Suppressor macrophage treated with lipopolysaccharide for 1 hour (primary cell): ENCODE results near the gene PDZD8.

Experiments
- DNase-seq, 3 donors: peaks; one replicate each; pipeline ENCODE4 v3.0.0-alpha.2; 2020 to 2022

PDZD8 gene

GRCh38 chr10:117391436-117392205 lies 16.4 kb upstream of the PDZD8 start:
- DNase-seq: no peak

DNA sequence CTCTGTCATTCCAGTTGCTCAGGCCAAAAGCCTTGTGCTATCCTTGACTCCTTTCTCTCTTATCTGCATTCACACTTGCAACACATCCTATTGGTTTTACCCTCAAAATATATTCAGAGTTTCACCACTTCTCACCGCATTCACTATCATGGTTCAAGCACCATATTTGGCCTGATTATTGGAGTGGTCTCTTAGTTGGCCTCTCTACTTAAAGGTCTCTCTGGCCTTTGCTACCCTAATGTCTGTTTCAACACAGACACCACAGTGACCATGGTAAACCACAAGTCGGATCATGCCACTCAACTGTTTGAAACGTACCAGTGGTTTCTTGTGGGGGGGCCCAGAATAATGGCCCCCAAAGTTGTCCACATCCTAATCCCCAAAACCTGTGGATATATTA lies 15.2 kb upstream of the PDZD8 start:
- DNase-seq: no peak

- DNase-seq: no peak
These were observed 11.6 kb upstream of the PDZD8 start for GRCh38 chr10:117386805-117387204.

GRCh38 chr10:117382861-117383260 lies 7.6 kb upstream of the PDZD8 start:
- no peak for DNase-seq

- peak; percentile 20 to 60 (median 47) for DNase-seq
These were observed 507 bp downstream of the PDZD8 start for GRCh38 chr10:117374506-117375359.

GRCh38 chr10:117373823-117374505 lies 1.3 kb downstream of the PDZD8 start:
- DNase-seq: peak; percentile 59 to 67 (median 67)

DNA sequence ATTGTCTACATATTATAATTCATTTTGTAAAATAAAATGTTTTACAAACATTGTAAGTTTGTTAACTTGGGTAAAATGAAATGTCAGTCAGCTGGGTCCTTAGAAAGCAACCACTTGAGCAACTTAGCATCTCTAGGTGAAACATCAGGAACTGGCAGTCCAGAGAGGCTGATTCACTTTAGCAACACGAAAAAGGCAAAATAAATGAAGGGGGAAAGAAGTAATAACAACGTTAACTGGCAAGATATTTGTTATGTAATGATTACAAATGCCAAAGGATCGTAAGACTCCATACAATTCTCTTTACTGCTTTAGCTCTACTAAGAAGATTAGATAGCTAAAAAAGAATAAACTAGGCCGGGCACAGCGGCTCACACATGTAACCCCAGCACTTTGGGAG lies 5.0 kb downstream of the PDZD8 start:
- no peak for DNase-seq

DNA sequence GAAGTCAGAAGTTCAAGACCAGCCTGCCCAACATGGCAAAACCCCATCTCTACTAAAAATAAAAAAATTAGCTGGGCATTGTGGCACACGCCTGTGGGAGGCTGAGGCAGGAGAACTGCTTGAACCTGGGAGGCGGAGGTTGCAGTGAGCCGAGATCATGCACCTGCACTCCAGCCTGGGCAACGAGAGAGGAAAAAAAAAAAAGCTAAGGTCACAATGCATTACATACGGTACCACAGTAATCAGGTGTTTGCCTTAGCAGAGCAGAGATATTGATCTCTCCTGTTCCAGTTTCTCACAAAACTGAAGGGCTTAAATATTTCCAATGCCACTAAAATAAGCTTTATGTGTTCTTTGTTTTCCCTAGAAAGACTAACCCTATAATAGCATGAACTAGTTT lies 7.5 kb downstream of the PDZD8 start:
- no peak for DNase-seq

- no peak for DNase-seq
These were observed 8.5 kb downstream of the PDZD8 start for GRCh38 chr10:117366741-117367140.

DNA sequence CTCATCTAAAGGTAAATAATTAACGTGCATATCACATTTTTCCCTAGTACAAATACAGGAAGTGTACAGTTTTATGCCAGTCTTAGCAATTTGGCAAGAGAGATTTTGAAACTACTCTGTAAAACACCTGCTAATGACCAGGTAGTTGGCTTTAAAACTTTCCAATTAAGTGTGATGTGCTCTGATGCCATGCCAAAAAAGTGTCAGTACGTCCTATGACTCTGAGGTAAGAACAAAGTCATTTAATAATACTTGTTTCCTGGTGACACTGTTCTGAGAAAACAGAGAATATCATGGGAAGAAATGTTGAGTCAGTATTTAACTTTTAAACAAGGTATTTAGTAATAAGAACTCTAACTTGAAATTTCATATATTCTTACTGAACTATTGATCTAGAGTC lies 9.6 kb downstream of the PDZD8 start:
- DNase-seq: peak in 1 of 3 donors; percentile 23

DNA sequence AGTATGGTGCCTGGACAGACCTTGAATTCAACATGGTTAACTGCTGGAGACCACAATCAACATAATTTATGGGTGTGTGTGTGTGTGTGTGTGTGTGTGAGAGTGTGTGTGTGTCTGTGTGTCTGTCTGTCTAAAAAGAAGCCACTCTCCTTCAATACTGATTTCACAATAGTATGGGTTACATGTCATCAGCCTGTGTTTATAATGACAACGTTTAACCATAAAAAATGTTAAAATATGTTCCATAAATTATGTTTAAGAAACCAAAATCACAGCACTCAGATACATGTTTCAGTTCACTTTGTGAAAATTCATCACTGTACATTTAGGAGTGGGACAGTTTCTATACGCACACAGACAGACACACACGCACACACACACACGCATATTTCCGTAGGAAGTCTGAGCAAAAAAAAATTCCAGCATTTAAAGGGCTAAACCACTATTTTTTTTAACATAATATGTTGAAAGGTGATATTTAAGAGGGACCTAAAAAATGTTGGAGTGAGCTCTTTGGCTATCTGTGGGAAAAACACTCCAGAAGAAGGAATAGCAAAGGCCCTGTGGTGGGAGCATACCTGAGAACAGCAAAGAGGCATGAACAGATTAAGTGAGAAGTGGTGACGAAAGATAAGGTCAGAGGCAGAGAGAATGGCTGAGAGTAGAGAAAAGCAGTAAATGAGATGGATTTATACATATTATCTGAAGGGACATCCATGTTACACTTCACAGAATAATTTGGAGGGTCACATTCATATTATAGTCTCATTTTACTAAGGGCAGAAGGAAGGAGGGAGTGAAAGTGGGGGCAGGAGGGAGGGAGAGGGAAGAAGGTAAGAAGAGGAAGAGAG lies 10.9 kb downstream of the PDZD8 start:
- peak; percentile 52 to 73 (median 67) for DNase-seq

GRCh38 chr10:117363028-117363427 lies 12.2 kb downstream of the PDZD8 start:
- DNase-seq: peak in 1 of 3 donors; percentile 27

- no peak for DNase-seq
These were observed 12.9 kb downstream of the PDZD8 start for GRCh38 chr10:117362313-117362712.

- DNase-seq: no peak
These were observed 14.1 kb downstream of the PDZD8 start for GRCh38 chr10:117360994-117361667.

DNA sequence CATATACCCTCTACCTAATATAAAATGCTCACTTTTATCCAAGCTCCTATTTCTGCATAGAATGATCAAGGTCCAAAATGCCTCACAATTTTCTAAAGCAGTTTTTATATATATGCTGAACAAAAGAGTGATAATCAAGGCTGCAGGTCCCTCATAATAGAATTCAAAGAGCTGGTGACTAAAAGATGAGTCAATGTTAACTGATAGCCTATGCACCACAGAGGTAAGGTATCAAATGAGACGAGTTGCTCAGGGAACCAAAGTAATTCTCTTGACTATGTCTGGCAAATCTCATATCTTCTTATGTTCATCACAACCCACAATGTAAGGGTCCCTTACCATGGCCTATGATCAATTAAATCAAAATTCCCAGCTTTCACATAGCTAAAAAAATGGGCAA lies 15.2 kb downstream of the PDZD8 start:
- DNase-seq: no peak

DNA sequence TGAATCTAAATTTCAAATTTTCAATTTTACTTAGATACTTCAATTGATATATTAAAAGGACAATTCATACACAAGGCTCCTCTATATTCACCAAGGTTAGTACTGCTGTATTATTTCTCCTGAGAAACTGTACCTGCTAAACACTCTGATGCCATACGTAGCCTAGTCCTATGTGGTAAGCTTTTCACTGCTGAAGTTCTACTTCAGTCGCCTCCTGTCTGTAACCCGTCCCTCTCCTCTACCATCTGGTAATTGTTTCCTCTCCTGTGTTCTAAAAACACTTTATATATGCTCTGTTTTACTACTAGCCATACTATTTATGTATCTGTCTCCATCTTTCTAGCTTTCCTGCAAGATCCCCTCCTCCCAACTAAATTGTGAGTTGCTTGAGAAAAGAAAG lies 20.2 kb downstream of the PDZD8 start:
- no peak for DNase-seq

GRCh38 chr10:117353684-117354083 lies 21.6 kb downstream of the PDZD8 start:
- peak; percentile 4 to 44 (median 33) for DNase-seq

DNA sequence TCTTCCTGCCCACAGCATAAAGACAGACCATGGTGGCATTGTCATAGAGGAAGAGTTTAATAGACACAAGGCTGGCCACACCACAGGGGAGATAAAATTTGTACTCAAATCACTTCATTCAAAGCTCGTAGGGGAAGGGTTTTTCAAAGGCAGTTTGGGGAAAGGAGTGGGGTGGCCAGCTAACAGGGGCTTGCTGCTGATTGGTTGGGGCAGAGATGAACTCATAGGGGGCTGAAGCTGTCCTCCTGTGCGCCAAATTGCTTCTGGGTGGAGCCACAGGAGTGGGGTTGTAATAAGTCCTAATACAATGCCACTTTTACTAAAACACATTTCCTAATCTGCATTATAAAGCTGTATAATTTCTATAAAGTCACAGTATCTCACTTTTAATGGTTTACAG lies 22.5 kb downstream of the PDZD8 start:
- DNase-seq: no peak

DNA sequence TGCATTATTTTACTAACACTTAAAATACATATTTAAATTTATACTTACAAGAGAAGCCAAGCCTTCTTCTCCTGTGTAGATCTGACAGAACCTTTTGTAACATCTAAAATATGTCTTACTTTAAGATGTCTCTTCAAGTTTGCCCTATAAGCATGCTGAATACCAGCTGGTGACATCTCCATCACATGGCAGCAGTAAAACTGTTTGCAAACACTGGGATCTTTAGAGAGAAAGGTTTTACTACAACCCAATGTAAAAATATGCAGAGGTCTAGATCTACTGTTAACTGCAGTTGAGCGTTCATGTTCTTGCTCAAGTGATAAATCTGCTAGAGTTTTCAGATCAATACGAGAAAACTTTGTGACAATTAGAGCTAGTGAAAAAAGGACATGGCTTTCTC lies 23.2 kb downstream of the PDZD8 start:
- DNase-seq: no peak

DNA sequence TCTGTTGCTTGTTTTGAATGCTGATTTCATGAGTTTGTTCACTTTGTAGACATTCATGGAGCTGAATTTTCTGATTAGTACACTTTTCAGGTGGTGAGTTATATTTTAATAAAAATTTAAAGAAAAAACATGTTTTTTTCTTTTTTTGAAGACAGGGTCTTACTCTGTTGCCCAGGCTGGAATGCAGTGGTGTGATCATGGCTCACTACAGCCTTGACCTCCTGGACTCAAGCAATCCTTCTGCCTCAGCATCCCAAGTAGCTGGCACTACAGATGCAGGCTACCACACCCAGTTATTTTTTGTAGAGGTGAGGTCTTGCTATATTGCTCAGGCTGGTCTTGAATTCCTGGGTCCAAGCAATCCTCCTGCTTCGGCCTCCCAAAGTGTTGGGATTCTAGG lies 23.7 kb downstream of the PDZD8 start:
- no peak for DNase-seq

GRCh38 chr10:117350909-117351308 lies 24.3 kb downstream of the PDZD8 start:
- DNase-seq: peak in 2 of 3 donors; percentile 3 to 36

GRCh38 chr10:117348236-117348635 lies 27.0 kb downstream of the PDZD8 start:
- DNase-seq: no peak
